Panc1 (cell line): Measurements from ENCODE around the gene BOK. TPM values are rescaled to one million over a fixed set of nuclear protein-coding genes. Genes with fewer than 3 reads are reported as not detected.
A peak's percentile ranks its signal among the peaks of the same experiment; 100 is the strongest.

Experiments
- ATAC-seq: fragments of 200-7000 bp; cut with Tn5 transposase; 2 replicates; pipeline ENCODE4 v1.9.1; 2020; ENCODE audit warnings: mild to moderate bottlenecking, moderate library complexity
- BruUV-seq: library from RNA; stranded (reverse); fragments of 400-500 nt; replicated peaks from 2 replicates; lab custom pipeline; 2021; lab: Mats Ljungman, UMichigan
- CTCF ChIA-PET: fragments of 300-600 bp; sonication (Branson Sonifier 250); formaldehyde crosslinking; loops from one replicate; lab custom pipeline; 2022; ENCODE audit warnings: antibody characterized with exemption; lab: Charles Lee
- POLR2A ChIA-PET: fragments of 300-600 bp; sonication (Branson Sonifier 250); formaldehyde crosslinking; loops from one replicate; lab custom pipeline; 2022; ENCODE audit warnings: antibody characterized with exemption; lab: Charles Lee
- DNase-seq: peaks from one replicate; pipeline ENCODE4 v3.0.0-alpha.2; 2010; ENCODE audit warnings: low read depth, low spot score
- H3K27ac ChIP-seq: 2 replicates; pipeline ENCODE4 v1.5.1; 2011; ENCODE audit warnings: mild to moderate bottlenecking, low read length, inconsistent platforms
- H3K27me3 ChIP-seq: fragments of 200-500 bp; sonication (Bioruptor generic); 2 replicates; pipeline ENCODE4 v1.6.0; 2014; ENCODE audit warnings: low read length, inconsistent platforms; ENCODE audit not compliant: control insufficient read depth, insufficient read depth
- H3K36me3 ChIP-seq: fragments of 200-500 bp; sonication (Bioruptor generic); 2 replicates; pipeline ENCODE4 v1.5.1; 2014; ENCODE audit warnings: inconsistent platforms, mild to moderate bottlenecking, low read length, moderate library complexity; ENCODE audit not compliant: control insufficient read depth, insufficient read depth
- H3K4me1 ChIP-seq: 2 replicates; pipeline ENCODE4 v1.5.1; 2011; ENCODE audit warnings: inconsistent platforms, mild to moderate bottlenecking, low read length, moderate library complexity; ENCODE audit not compliant: control insufficient read depth, insufficient read depth
- H3K4me3 ChIP-seq, 2 experiments: 2 replicates each; pipeline ENCODE4 v1.5.1; 2011 to 2012; ENCODE audit warnings: low read depth in 2 of 2, low read length in 2 of 2, mild to moderate bottlenecking in 2 of 2, inconsistent platforms in 1 of 2, moderate library complexity in 1 of 2
- H3K9me3 ChIP-seq: fragments of 200-500 bp; sonication (Bioruptor generic); 2 replicates; pipeline ENCODE4 v1.5.1; 2014; ENCODE audit warnings: low read depth, mild to moderate bottlenecking, inconsistent platforms, low read length, moderate library complexity; ENCODE audit not compliant: control insufficient read depth, insufficient read depth
- POLR2AphosphoS5 ChIP-seq: IDR thresholded peaks from 2 replicates; pipeline ENCODE4 v1.6.1; 2012; ENCODE audit warnings: mild to moderate bottlenecking, low read depth, low read length, moderate library complexity
- SIN3A ChIP-seq: IDR thresholded peaks from 2 replicates; pipeline ENCODE4 v1.6.1; 2012; ENCODE audit warnings: low read depth, mild to moderate bottlenecking, low read length, moderate library complexity, borderline replicate concordance; ENCODE audit not compliant: insufficient read depth
- TCF7L2 ChIP-seq: IDR thresholded peaks from 2 replicates; pipeline ENCODE4 v1.6.1; 2011; ENCODE audit warnings: mild to moderate bottlenecking, low read depth, low read length, inconsistent platforms
- in situ Hi-C: cut with HindIII; loops from 2 replicates; pipeline ENCODE4 v1.10.0; 2016; ENCODE audit warnings: low sequenced_read_pairs, low pct_unique_long_range_greater_than_20kb
- intact Hi-C: fragments of 100-400 bp; cut with micrococcal nuclease; formaldehyde crosslinking; loops from one replicate; pipeline ENCODE4 v1.10.0; 2022; ENCODE audit not compliant: unreplicated experiment
- total RNA-seq: library from RNA; stranded (reverse); gene quantifications from one replicate; pipeline ENCODE4 v1.2.1, GENCODE V29; 2021; ENCODE audit not compliant: unreplicated experiment
- TF ChIP-seq, protein P1 (sequence below), 2 experiments: IDR thresholded peaks; 2 replicates each; pipeline ENCODE4 v1.6.1; 2011 to 2012; ENCODE audit warnings: low read depth in 2 of 2, control low read depth in 1 of 2, low read length in 1 of 2, mild to moderate bottlenecking in 1 of 2, moderate library complexity in 1 of 2; ENCODE audit not compliant: insufficient read depth in 1 of 2
- TF ChIP-seq, protein P2 (sequence below): fragments of 450-650 bp; IDR thresholded peaks from 2 replicates; pipeline ENCODE4 v1.5.1; 2017; ENCODE audit warnings: mild to moderate bottlenecking

BOK gene
- total RNA-seq, 1 experiment from 2014 or later: 39.1 TPM

DNA sequence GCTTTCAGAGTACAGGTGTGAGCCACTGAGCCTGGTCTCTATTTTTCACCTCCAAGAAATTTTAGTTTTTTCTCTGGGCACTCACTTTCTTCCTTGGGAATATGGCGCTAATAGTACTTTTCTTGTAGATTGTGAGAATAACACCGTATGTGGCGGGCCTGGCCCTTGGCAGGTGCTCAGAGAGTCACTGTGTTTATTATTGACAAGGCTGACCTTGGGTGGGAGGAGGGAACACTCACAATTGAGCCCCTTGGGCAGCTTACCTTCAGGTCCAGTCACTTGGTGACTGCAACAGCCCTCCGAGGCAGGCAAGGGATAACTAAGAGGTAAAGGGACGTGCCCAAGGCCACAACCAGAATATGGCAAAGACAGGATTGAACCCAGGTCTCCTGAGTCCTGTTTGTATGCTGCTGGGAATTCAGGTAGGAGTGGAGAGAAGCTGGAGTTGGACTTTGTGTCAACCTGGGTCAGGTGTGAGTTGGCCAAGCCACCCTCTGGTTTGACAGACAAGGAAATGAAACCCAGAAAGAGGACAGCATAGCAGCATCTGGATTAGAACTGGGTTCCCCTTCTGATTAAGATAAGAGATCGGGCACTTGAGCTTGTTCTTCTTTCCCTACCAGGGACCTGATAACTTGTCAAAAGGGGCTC lies 47.3 kb upstream of the BOK start:
- no peak for ATAC-seq
- no peaks in the 10 kb centered on the region for H3K36me3 ChIP-seq
- no peak for DNase-seq
- peaks cover 14% of the 10 kb centered on the region for H3K4me1 ChIP-seq
- intact Hi-C loops: no loop called here
- H3K9me3 ChIP-seq: no peaks in the 10 kb centered on the region
- TF ChIP-seq TCF7L2 (no peak), POLR2AphosphoS5 (no peak)
- TF ChIP-seq, protein P1, sequence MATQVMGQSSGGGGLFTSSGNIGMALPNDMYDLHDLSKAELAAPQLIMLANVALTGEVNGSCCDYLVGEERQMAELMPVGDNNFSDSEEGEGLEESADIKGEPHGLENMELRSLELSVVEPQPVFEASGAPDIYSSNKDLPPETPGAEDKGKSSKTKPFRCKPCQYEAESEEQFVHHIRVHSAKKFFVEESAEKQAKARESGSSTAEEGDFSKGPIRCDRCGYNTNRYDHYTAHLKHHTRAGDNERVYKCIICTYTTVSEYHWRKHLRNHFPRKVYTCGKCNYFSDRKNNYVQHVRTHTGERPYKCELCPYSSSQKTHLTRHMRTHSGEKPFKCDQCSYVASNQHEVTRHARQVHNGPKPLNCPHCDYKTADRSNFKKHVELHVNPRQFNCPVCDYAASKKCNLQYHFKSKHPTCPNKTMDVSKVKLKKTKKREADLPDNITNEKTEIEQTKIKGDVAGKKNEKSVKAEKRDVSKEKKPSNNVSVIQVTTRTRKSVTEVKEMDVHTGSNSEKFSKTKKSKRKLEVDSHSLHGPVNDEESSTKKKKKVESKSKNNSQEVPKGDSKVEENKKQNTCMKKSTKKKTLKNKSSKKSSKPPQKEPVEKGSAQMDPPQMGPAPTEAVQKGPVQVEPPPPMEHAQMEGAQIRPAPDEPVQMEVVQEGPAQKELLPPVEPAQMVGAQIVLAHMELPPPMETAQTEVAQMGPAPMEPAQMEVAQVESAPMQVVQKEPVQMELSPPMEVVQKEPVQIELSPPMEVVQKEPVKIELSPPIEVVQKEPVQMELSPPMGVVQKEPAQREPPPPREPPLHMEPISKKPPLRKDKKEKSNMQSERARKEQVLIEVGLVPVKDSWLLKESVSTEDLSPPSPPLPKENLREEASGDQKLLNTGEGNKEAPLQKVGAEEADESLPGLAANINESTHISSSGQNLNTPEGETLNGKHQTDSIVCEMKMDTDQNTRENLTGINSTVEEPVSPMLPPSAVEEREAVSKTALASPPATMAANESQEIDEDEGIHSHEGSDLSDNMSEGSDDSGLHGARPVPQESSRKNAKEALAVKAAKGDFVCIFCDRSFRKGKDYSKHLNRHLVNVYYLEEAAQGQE (IDR thresholded peaks at IDR 0.05; ENCODE audit: insufficient read depth in 1 of 2, low read depth in 2 of 2, low read length in 1 of 2): no peak
- TF ChIP-seq, protein P2, sequence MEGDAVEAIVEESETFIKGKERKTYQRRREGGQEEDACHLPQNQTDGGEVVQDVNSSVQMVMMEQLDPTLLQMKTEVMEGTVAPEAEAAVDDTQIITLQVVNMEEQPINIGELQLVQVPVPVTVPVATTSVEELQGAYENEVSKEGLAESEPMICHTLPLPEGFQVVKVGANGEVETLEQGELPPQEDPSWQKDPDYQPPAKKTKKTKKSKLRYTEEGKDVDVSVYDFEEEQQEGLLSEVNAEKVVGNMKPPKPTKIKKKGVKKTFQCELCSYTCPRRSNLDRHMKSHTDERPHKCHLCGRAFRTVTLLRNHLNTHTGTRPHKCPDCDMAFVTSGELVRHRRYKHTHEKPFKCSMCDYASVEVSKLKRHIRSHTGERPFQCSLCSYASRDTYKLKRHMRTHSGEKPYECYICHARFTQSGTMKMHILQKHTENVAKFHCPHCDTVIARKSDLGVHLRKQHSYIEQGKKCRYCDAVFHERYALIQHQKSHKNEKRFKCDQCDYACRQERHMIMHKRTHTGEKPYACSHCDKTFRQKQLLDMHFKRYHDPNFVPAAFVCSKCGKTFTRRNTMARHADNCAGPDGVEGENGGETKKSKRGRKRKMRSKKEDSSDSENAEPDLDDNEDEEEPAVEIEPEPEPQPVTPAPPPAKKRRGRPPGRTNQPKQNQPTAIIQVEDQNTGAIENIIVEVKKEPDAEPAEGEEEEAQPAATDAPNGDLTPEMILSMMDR: no peak
- POLR2A ChIA-PET: no interaction called here
- H3K27ac ChIP-seq: no peak overlapping the region
- in situ Hi-C loops: no loop called here
- H3K4me3 ChIP-seq: no peak overlapping the region
- H3K27me3 ChIP-seq: no peaks in the 10 kb centered on the region
- CTCF ChIA-PET: no interaction called here
- BruUV-seq: no TSS peak

DNA sequence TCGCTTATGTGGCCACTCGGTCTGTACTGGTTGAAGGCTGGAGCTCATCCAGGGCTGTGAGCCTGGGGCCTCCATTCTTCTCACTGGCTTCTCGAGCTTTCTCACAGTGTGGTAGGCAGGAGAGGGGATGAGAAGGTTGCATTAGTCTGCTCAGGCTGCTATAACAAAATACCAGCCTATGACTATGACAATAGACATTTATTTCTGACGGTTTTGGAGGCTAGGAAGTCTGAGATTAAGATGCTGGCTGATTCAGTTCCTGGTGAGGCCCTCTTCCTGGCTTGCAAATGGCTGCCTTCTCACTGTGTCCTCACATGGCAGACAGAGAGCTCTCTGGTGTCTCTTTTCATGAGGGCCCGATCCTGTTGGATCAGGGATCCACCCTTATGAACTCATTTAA lies 44.0 kb upstream of the BOK start:
- Histone ChIP-seq H3K4me1 (peaks cover under 1% of the 10 kb centered on the region; the same call in 1 of the 2 replicates), H3K36me3 (no peaks in the 10 kb centered on the region), H3K4me3 (no peak overlapping the region), H3K27ac (no peak overlapping the region), H3K27me3 (no peaks in the 10 kb centered on the region), H3K9me3 (no peaks in the 10 kb centered on the region)
- in situ Hi-C loops: no loop called here
- DNase-seq (no peak), ATAC-seq (peak; percentile 54)
- CTCF ChIA-PET: no interaction called here
- no peak for TF ChIP-seq POLR2AphosphoS5
- TF ChIP-seq, protein P2: no peak
- TF ChIP-seq, protein P1 (IDR thresholded peaks at IDR 0.05; ENCODE audit: insufficient read depth in 1 of 2, low read depth in 2 of 2, low read length in 1 of 2): no peak
- TF ChIP-seq SIN3A: no peak
- no peak for TF ChIP-seq TCF7L2
- POLR2A ChIA-PET: no interaction called here
- BruUV-seq: no TSS peak
- intact Hi-C loops: no loop called here
